Skeletal muscle tissue (tissue), 4 donors: Measurements from ENCODE around the gene CKLF. TPM values are rescaled to one million over a fixed set of nuclear protein-coding genes. Genes with fewer than 3 reads are reported as not detected.

ENCODE experiments used
- H3K27ac ChIP-seq: one replicate; pipeline ENCODE4 v1.7.0; 2013; ENCODE audit warnings: mild to moderate bottlenecking, low read depth, low read length, inconsistent platforms
- H3K27me3 ChIP-seq, 3 donors: one replicate each; pipeline ENCODE4 v1.7.0; 2013; ENCODE audit warnings: low read length in 3 of 3; ENCODE audit not compliant: control insufficient read depth in 3 of 3, insufficient read depth in 3 of 3
- H3K36me3 ChIP-seq, 3 donors: one replicate each; pipeline ENCODE4 v1.7.0; 2013; ENCODE audit warnings: low read length in 3 of 3; ENCODE audit not compliant: control insufficient read depth in 3 of 3, insufficient read depth in 3 of 3
- H3K4me1 ChIP-seq, 3 donors: one replicate each; pipeline ENCODE4 v1.7.0; 2013; ENCODE audit warnings: low read length in 3 of 3, mild to moderate bottlenecking in 3 of 3; ENCODE audit not compliant: control insufficient read depth in 3 of 3, insufficient read depth in 3 of 3
- H3K4me3 ChIP-seq, 3 donors: one replicate each; pipeline ENCODE4 v1.7.0; 2013; ENCODE audit warnings: low read length in 3 of 3
- H3K9ac ChIP-seq, 3 donors: one replicate each; pipeline ENCODE4 v1.7.0; 2013; ENCODE audit warnings: low read length in 3 of 3, mild to moderate bottlenecking in 3 of 3, moderate library complexity in 2 of 3, low read depth in 1 of 3
- H3K9me3 ChIP-seq, 3 donors: one replicate each; pipeline ENCODE4 v1.7.0; 2013; ENCODE audit warnings: low read length in 3 of 3; ENCODE audit not compliant: control insufficient read depth in 3 of 3
- total RNA-seq: library from RNA; depleted of rRNA; stranded (reverse); fragments of >200 nt; gene quantifications from one replicate; pipeline ENCODE4 v1.2.3, GENCODE V29; 2014
- donor health status: Osteomylitis.

The CKLF gene
- total RNA-seq, 1 donor from 2014 or later, result 34.4 TPM

GRCh38 chr16:66542396-66542795 is 10.0 kb upstream of the CKLF start:
- H3K4me3 ChIP-seq, result no peak overlapping the region
- no peaks in the 10 kb centered on the region for H3K9me3 ChIP-seq
- peaks cover 0 to 4% (median 2%) of the 10 kb centered on the region in 3 donors for H3K4me1 ChIP-seq
- peaks cover 26 to 51% (median 30%) of the 10 kb centered on the region in 3 donors for H3K36me3 ChIP-seq
- H3K9ac ChIP-seq, result no peak overlapping the region
- no peaks in the 10 kb centered on the region for H3K27me3 ChIP-seq
- H3K27ac ChIP-seq, result no peak overlapping the region

- Histone ChIP-seq H3K9me3 (no peaks in the 10 kb centered on the region), H3K9ac (peak overlapping the region in 1 of 3 donors; percentile 33), H3K4me3 (no peak overlapping the region), H3K27me3 (no peaks in the 10 kb centered on the region), H3K27ac (no peak overlapping the region), H3K36me3 (peaks cover 25 to 52% (median 31%) of the 10 kb centered on the region in 3 donors), H3K4me1 (peaks cover 5 to 14% (median 8%) of the 10 kb centered on the region in 3 donors)
Measured at GRCh38 chr16:66543541-66543940, 8.8 kb upstream of the CKLF start.

GRCh38 chr16:66544016-66544757 is 8.2 kb upstream of the CKLF start:
- peaks cover 23 to 46% (median 31%) of the 10 kb centered on the region in 3 donors for H3K36me3 ChIP-seq

GRCh38 chr16:66547101-66547989 is 5.0 kb upstream of the CKLF start:
- Histone ChIP-seq H3K27ac (no peak overlapping the region), H3K9ac (no peak overlapping the region), H3K36me3 (peaks cover 18 to 28% (median 19%) of the 10 kb centered on the region in 3 donors), H3K9me3 (no peaks in the 10 kb centered on the region), H3K4me1 (peaks cover 31 to 38% (median 32%) of the 10 kb centered on the region in 3 donors), H3K4me3 (no peak overlapping the region), H3K27me3 (no peaks in the 10 kb centered on the region)

More at GRCh38 chr16:66544016-66544757, 8.2 kb upstream of the CKLF start:
- Histone ChIP-seq H3K27me3 (no peaks in the 10 kb centered on the region), H3K27ac (no peak overlapping the region), H3K4me1 (peaks cover 12 to 20% (median 14%) of the 10 kb centered on the region in 3 donors), H3K4me3 (no peak overlapping the region), H3K9ac (no peak overlapping the region), H3K9me3 (no peaks in the 10 kb centered on the region)

DNA sequence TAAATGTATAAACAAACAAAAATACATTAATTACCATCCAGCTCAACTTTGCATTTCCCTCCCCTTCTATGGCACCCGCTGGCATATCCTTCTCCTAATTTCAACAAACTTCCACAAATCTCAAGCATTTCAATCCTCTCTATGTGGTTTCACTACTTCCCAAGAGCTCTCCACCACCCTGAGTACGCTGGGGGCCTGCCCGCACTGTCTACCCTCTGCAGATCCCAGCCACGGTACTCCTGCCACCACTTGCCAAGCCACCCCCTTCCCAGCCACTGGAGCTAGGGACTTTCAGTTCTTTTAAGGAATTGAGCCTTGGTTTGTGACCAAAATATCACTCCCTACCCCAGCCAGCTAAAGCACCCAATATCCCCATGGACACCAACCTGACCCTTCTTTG is 4.3 kb upstream of the CKLF start:
- Histone ChIP-seq H3K27me3 (no peaks in the 10 kb centered on the region), H3K27ac (peak overlapping the region; percentile 86), H3K4me1 (peaks cover 38 to 45% (median 38%) of the 10 kb centered on the region in 3 donors), H3K4me3 (no peak overlapping the region), H3K9ac (peak overlapping the region in 2 of 3 donors; percentile 55 to 87), H3K36me3 (peaks cover 17 to 27% (median 18%) of the 10 kb centered on the region in 3 donors), H3K9me3 (no peaks in the 10 kb centered on the region)

GRCh38 chr16:66548868-66549267 is 3.5 kb upstream of the CKLF start:
- Histone ChIP-seq H3K4me1 (peaks cover 40 to 49% (median 41%) of the 10 kb centered on the region in 3 donors), H3K27ac (peak overlapping the region; percentile 86), H3K36me3 (peaks cover 11 to 21% (median 11%) of the 10 kb centered on the region in 3 donors)

DNA sequence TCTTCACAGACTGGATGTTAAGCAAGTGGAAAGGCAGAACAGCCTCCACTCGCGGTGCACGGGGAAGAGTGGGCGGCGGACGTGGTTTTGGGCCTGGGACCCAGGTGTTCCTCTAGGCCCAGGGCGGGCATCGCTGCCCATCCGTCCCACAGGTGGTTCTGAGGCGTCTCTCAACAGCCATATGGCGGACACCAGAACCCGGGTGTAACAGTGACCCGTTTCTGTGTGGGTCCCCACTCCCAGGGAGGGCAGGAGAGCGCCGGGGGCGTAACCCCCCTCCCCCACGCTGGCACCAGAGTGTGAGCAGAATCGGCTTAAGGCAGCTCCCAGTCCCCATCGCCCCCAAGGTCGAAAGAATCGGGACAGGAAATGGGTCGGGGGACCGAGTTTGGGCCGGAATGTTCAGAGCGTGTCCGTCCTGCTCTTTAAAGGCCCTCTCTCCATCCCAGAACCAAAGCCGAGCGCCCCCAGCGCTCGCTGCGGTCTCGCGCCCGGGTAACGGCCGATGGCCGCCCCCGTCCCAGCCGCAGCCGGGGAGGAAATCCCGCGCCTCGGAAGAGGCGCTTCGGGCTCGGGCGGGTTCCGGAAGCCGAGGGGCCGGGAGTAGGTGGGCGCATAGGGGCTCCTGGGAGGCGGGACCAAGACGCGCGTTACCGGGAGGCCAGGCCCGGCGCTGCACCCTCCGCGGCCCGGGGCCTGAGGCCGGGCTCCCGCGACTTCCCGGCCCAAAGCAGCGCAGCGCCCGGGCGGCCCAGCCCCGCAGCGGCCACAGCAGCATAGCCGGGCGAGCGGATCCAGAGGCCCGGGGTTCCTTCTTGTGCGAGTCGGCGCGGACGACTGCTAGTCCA is 2.9 kb upstream of the CKLF start, which contains the start of gene TK2:
TK2 (minus strand) TSS at position 839 of the 848 bp plus-strand sequence; CDS start at position 778, 61 bp downstream.
- peak within 1 kb of the TSS; percentile 87 to 91 (median 91) for H3K9ac ChIP-seq
- H3K36me3 ChIP-seq, result peaks cover 9 to 14% (median 9%) of the 10 kb centered on the region in 3 donors
- no peaks in the 10 kb centered on the region for H3K27me3 ChIP-seq
- peak within 1 kb of the TSS; percentile 86 for H3K27ac ChIP-seq
- H3K4me3 ChIP-seq, result peak within 1 kb of the TSS; percentile 90 to 92 (median 91)
- peaks cover 40 to 49% (median 41%) of the 10 kb centered on the region in 3 donors for H3K4me1 ChIP-seq
- H3K9me3 ChIP-seq, result no peaks in the 10 kb centered on the region

More at GRCh38 chr16:66548868-66549267, 3.5 kb upstream of the CKLF start:
- Histone ChIP-seq H3K4me3 (peak overlapping the region; percentile 90 to 92 (median 91)), H3K9me3 (no peaks in the 10 kb centered on the region), H3K27me3 (no peaks in the 10 kb centered on the region), H3K9ac (peak overlapping the region; percentile 87 to 91 (median 91))

- Histone ChIP-seq H3K9ac (no peak overlapping the region), H3K9me3 (no peaks in the 10 kb centered on the region), H3K27ac (peak overlapping the region; percentile 95), H3K4me1 (peaks cover 40 to 49% (median 41%) of the 10 kb centered on the region in 3 donors), H3K36me3 (peaks cover 4 to 9% (median 8%) of the 10 kb centered on the region in 3 donors), H3K27me3 (no peaks in the 10 kb centered on the region), H3K4me3 (peak overlapping the region in 2 of 3 donors; percentile 85 to 91)
Measured at GRCh38 chr16:66551348-66551759, 1.0 kb upstream of the CKLF start.

DNA sequence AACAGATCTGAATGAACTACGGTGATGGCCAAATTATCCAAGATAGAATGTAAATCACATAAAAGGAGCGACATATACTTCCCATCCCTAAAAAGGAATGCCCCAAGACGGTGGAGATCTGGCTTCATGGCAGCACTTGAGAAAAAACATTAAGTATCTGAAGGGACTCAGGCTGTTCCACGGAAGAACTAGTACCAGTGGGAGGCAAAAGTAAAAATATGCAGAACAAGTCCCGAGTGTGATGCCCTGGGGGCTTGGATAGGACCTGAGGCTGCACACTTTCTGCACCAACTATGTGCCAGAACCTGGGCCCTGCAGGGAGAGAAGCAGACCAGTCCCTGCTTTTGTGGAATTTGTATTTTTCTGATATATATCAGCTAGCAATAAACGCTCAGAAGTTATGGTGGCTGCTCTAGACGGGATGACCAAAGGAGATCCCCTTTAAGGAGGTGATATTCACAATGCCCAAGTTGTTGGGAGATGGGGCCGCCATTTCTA is 539 bp upstream of the CKLF start:
- no peaks in the 10 kb centered on the region for H3K27me3 ChIP-seq
- peak overlapping the region; percentile 85 to 98 (median 91) for H3K4me3 ChIP-seq
- peaks cover 4 to 9% (median 8%) of the 10 kb centered on the region in 3 donors for H3K36me3 ChIP-seq
- no peaks in the 10 kb centered on the region for H3K9me3 ChIP-seq
- H3K9ac ChIP-seq, result peak overlapping the region; percentile 95 to 97 (median 97)
- H3K27ac ChIP-seq, result peak overlapping the region; percentile 95
- peaks cover 40 to 49% (median 41%) of the 10 kb centered on the region in 3 donors for H3K4me1 ChIP-seq
